ENCODE results near the gene GRN. TPM values are rescaled to one million over a fixed set of nuclear protein-coding genes. Genes with fewer than 3 reads are reported as not detected.
"Not testable (repeated sequence)": the region's sequence is repeated elsewhere in the genome, so short reads cannot be mapped to it uniquely, and the experiment has no call there.

GRN gene
- total RNA-seq, 1 donor from 2014 or later = 904 TPM

GRCh38 chr17:44346064-44346844, 1.2 kb downstream of the GRN start:
- no peak for DNase-seq (ENCODE audit: low spot score)
- TF ChIP-seq CTCF (IDR thresholded peaks at IDR 0.05; ENCODE audit: unreplicated experiment) = no peak
- Mint-ChIP-seq H3K4me1 (ENCODE audit: unreplicated experiment) (peaks cover 13% of the 10 kb centered on the region), H3K36me3 (ENCODE audit: low read depth, unreplicated experiment) (peaks cover 4% of the 10 kb centered on the region), H3K27ac (ENCODE audit: unreplicated experiment) (peak overlapping the region; percentile 96), H3K4me3 (ENCODE audit: unreplicated experiment) (peak overlapping the region; percentile 98), H3K9me3 (ENCODE audit: unreplicated experiment) (no peaks in the 10 kb centered on the region), H3K27me3 (ENCODE audit: unreplicated experiment) (peaks cover 10% of the 10 kb centered on the region)

- H3K4me1 Mint-ChIP-seq (ENCODE audit: unreplicated experiment) = peaks cover 13% of the 10 kb centered on the region
- not testable (repeated sequence) for H3K4me3 Mint-ChIP-seq (ENCODE audit: unreplicated experiment); H3K27ac Mint-ChIP-seq (ENCODE audit: unreplicated experiment); DNase-seq (ENCODE audit: low spot score); H3K9me3 Mint-ChIP-seq (ENCODE audit: unreplicated experiment); H3K36me3 Mint-ChIP-seq (ENCODE audit: low read depth, unreplicated experiment)
- H3K27me3 Mint-ChIP-seq (ENCODE audit: unreplicated experiment) = peaks cover 15% of the 10 kb centered on the region
Measured at GRCh38 chr17:44347206-44348055, 2.3 kb downstream of the GRN start.

GRCh38 chr17:44348234-44348987, 3.3 kb downstream of the GRN start:
- Mint-ChIP-seq H3K9me3 (ENCODE audit: unreplicated experiment) (no peaks in the 10 kb centered on the region), H3K27me3 (ENCODE audit: unreplicated experiment) (peaks cover 22% of the 10 kb centered on the region), H3K36me3 (ENCODE audit: low read depth, unreplicated experiment) (peaks cover 10% of the 10 kb centered on the region), H3K4me3 (ENCODE audit: unreplicated experiment) (no peak overlapping the region), H3K27ac (ENCODE audit: unreplicated experiment) (no peak overlapping the region), H3K4me1 (ENCODE audit: unreplicated experiment) (peaks cover 17% of the 10 kb centered on the region)
- no peak for TF ChIP-seq CTCF (IDR thresholded peaks at IDR 0.05; ENCODE audit: unreplicated experiment)
- no peak for DNase-seq (ENCODE audit: low spot score)

- peaks cover 22% of the 10 kb centered on the region for H3K27me3 Mint-ChIP-seq (ENCODE audit: unreplicated experiment)
- no peak overlapping the region for H3K27ac Mint-ChIP-seq (ENCODE audit: unreplicated experiment)
- H3K9me3 Mint-ChIP-seq (ENCODE audit: unreplicated experiment) = no peaks in the 10 kb centered on the region
- no peak for DNase-seq (ENCODE audit: low spot score)
- H3K36me3 Mint-ChIP-seq (ENCODE audit: low read depth, unreplicated experiment) = peaks cover 10% of the 10 kb centered on the region
- no peak for TF ChIP-seq CTCF (IDR thresholded peaks at IDR 0.05; ENCODE audit: unreplicated experiment)
- H3K4me1 Mint-ChIP-seq (ENCODE audit: unreplicated experiment) = peaks cover 17% of the 10 kb centered on the region
- no peak overlapping the region for H3K4me3 Mint-ChIP-seq (ENCODE audit: unreplicated experiment)
Measured at GRCh38 chr17:44348988-44349364, 3.9 kb downstream of the GRN start.

- peaks cover 10% of the 10 kb centered on the region for H3K36me3 Mint-ChIP-seq (ENCODE audit: low read depth, unreplicated experiment)
- H3K4me1 Mint-ChIP-seq (ENCODE audit: unreplicated experiment) = peaks cover 17% of the 10 kb centered on the region
- DNase-seq (ENCODE audit: low spot score) = no peak
- H3K27me3 Mint-ChIP-seq (ENCODE audit: unreplicated experiment) = peaks cover 18% of the 10 kb centered on the region
- H3K4me3 Mint-ChIP-seq (ENCODE audit: unreplicated experiment) = peak overlapping the region; percentile 42
- H3K9me3 Mint-ChIP-seq (ENCODE audit: unreplicated experiment) = no peaks in the 10 kb centered on the region
- no peak overlapping the region for H3K27ac Mint-ChIP-seq (ENCODE audit: unreplicated experiment)
- no peak for TF ChIP-seq CTCF (IDR thresholded peaks at IDR 0.05; ENCODE audit: unreplicated experiment)
Measured at GRCh38 chr17:44349553-44350070, 4.5 kb downstream of the GRN start.
